ENCODE data around the gene AEN. TPM values are rescaled to one million over a fixed set of nuclear protein-coding genes. Genes with fewer than 3 reads are reported as not detected.

The AEN gene
- total RNA-seq, 6 donors from 2014 or later, result 7.5 to 37.6 (median 18.4) TPM

DNA sequence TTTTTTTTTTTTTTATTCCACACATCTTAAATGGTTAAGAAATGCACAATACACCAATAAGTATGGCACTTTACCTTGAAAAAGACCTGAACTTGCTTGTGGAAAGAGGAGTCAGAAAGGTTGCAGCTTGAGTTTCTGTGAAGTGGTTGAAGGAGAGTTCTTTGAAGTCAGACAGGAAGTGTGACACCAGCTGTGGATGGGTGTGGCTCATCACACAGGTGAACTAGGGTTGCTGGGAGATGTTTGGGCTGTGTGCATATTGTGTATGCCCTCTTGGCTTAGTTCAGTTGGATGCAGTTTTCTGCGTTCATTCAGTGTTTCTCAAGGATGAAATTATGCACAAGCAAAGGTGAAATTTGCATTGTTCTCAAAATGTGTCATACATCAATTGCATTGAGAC, 6.3 kb downstream of the AEN start:
- no peak for ATAC-seq (ENCODE audit: low FRiP score in 2 of 2)
- Histone ChIP-seq H3K27me3 (no peaks in the 10 kb centered on the region), H3K9me3 (no peaks in the 10 kb centered on the region), H3K4me1 (peaks cover 29 to 70% (median 50%) of the 10 kb centered on the region in 4 donors), H3K36me3 (peaks cover 0 to 52% (median 18%) of the 10 kb centered on the region in 4 donors), H3K4me3 (no peak overlapping the region), H3K27ac (no peak overlapping the region)
- DNase-seq, result no peak
- 94 to 96% methylated on average over 1 of the region's 1 CpG for WGBS, 2 donors
- TF ChIP-seq EP300 (IDR thresholded peaks at IDR 0.05) (no peak), POLR2A (IDR thresholded peaks at IDR 0.05) (no peak), POLR2AphosphoS5 (IDR thresholded peaks at IDR 0.05) (no peak)
- TF ChIP-seq, protein P1, sequence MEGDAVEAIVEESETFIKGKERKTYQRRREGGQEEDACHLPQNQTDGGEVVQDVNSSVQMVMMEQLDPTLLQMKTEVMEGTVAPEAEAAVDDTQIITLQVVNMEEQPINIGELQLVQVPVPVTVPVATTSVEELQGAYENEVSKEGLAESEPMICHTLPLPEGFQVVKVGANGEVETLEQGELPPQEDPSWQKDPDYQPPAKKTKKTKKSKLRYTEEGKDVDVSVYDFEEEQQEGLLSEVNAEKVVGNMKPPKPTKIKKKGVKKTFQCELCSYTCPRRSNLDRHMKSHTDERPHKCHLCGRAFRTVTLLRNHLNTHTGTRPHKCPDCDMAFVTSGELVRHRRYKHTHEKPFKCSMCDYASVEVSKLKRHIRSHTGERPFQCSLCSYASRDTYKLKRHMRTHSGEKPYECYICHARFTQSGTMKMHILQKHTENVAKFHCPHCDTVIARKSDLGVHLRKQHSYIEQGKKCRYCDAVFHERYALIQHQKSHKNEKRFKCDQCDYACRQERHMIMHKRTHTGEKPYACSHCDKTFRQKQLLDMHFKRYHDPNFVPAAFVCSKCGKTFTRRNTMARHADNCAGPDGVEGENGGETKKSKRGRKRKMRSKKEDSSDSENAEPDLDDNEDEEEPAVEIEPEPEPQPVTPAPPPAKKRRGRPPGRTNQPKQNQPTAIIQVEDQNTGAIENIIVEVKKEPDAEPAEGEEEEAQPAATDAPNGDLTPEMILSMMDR (IDR thresholded peaks at IDR 0.05), result no peak

DNA sequence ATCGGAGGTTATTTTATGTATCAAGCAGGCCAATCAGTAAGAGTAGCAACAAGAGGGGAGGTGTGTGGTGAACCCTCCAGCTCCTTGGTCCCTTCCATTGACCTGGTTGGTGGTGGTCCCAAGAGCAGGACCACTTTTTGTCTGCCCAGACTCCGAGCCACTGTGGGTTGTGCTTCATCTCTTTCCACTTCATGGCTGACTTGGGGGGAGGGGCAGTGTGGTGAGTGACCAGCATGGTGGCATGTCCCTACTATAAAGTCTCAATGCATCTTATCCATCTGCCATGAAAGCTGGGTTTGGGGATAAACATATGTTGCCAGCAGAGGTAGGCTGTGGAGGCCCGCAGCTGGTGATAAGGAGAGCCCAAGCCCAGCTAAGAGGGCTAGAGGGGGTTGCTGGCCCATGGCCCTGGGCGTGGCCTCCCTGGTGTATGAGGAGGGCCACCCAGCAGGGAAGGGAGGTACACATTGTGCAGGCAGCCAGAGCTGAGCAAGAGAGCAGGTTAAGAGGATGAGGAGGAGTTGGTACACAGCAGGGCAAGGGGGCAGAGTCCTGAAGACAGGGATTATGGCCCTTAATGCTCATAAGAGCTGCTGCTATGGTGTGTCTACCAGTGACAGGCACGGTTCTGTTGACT, 7.0 kb downstream of the AEN start:
- 89 to 92% methylated on average over 5 of the region's 5 CpGs for WGBS, 2 donors
- peaks cover 24 to 63% (median 43%) of the 10 kb centered on the region in 4 donors for H3K4me1 ChIP-seq

DNA sequence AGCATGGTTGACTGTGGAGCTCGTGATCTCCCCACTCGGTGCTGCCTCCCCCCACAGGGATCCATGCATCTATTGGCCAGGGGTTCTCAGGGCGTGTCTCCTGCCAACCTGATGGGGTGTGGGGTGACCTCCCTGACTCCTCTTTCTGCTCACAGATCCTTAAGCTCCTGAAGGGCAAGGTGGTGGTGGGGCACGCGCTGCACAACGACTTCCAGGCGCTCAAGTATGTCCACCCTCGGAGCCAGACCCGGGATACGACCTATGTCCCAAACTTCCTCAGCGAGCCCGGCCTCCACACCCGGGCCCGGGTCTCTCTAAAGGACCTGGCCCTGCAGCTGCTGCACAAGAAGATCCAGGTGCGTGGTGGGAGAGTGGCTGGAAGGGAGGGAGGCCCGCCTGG, 7.9 kb downstream of the AEN start:
- H3K27ac ChIP-seq, result peak overlapping the region in 1 of 4 donors; percentile 81
- peaks cover 18 to 56% (median 39%) of the 10 kb centered on the region in 4 donors for H3K4me1 ChIP-seq
- H3K36me3 ChIP-seq, result peaks cover 0 to 55% (median 18%) of the 10 kb centered on the region in 4 donors
- ATAC-seq (ENCODE audit: low FRiP score in 2 of 2), result no peak
- H3K9me3 ChIP-seq, result no peaks in the 10 kb centered on the region
- H3K4me3 ChIP-seq, result no peak overlapping the region
- DNase-seq, result peak; percentile 16 to 67
- H3K27me3 ChIP-seq, result no peaks in the 10 kb centered on the region
- no peak for TF ChIP-seq EP300 (IDR thresholded peaks at IDR 0.05)
- 87 to 97% methylated on average over 14 to 16 of the region's 16 CpGs for WGBS, 2 donors

More for the DNA sequence above, 7.0 kb downstream of the AEN start:
- Histone ChIP-seq H3K27ac (peak overlapping the region in 1 of 4 donors; percentile 15), H3K36me3 (peaks cover 0 to 54% (median 18%) of the 10 kb centered on the region in 4 donors), H3K9me3 (no peaks in the 10 kb centered on the region), H3K4me3 (no peak overlapping the region), H3K27me3 (no peaks in the 10 kb centered on the region)
- ATAC-seq (ENCODE audit: low FRiP score in 2 of 2) (no peak), DNase-seq (no peak)
- no peak for TF ChIP-seq POLR2AphosphoS5 (IDR thresholded peaks at IDR 0.05)
- TF ChIP-seq POLR2A (IDR thresholded peaks at IDR 0.05), result no peak
- TF ChIP-seq, protein P1 (IDR thresholded peaks at IDR 0.05), result no peak
- no peak for TF ChIP-seq EP300 (IDR thresholded peaks at IDR 0.05)

DNA sequence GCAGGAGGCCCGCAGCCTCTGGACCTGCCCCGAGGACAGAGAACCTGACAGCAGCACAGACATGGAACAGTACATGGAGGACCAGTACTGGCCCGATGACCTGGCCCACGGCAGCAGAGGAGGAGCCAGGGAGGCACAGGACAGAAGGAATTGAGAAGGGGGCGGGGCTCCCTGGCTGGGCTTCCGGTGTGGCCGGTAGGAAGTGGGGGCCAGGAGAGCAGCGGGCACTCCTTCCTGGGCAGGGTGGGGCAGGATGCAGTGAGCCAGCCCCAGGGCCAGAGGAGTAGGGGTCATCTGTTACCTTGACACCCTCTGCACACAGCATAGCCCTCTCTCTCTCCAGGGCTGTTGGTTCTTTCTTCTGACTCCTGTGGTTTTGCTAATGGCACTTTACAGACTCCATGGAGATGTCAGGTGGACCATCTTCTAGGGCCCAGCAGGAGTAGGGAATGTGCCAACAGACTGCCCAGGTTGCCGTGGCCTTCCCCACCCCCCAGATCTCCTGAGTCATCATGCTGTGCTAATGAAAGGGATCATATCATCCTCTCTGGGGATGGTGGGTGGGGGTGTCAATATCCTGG, 9.1 kb downstream of the AEN start:
- TF ChIP-seq, protein P1 (IDR thresholded peaks at IDR 0.05), result no peak
- TF ChIP-seq EP300 (IDR thresholded peaks at IDR 0.05) (no peak), POLR2A (IDR thresholded peaks at IDR 0.05) (no peak), POLR2AphosphoS5 (IDR thresholded peaks at IDR 0.05) (peak; percentile 53 to 68)
- Histone ChIP-seq H3K4me3 (no peak overlapping the region), H3K9me3 (no peaks in the 10 kb centered on the region), H3K36me3 (peaks cover 0 to 55% (median 18%) of the 10 kb centered on the region in 4 donors), H3K4me1 (peaks cover 15 to 53% (median 29%) of the 10 kb centered on the region in 4 donors), H3K27ac (peak overlapping the region; percentile 46 to 86 (median 80)), H3K27me3 (no peaks in the 10 kb centered on the region)
- ATAC-seq (ENCODE audit: low FRiP score in 2 of 2), result peak; percentile 18 to 72
- WGBS, 2 donors, result 21 to 41% methylated on average over 6 to 9 of the region's 9 CpGs
- peak; percentile 65 to 70 for DNase-seq

DNA sequence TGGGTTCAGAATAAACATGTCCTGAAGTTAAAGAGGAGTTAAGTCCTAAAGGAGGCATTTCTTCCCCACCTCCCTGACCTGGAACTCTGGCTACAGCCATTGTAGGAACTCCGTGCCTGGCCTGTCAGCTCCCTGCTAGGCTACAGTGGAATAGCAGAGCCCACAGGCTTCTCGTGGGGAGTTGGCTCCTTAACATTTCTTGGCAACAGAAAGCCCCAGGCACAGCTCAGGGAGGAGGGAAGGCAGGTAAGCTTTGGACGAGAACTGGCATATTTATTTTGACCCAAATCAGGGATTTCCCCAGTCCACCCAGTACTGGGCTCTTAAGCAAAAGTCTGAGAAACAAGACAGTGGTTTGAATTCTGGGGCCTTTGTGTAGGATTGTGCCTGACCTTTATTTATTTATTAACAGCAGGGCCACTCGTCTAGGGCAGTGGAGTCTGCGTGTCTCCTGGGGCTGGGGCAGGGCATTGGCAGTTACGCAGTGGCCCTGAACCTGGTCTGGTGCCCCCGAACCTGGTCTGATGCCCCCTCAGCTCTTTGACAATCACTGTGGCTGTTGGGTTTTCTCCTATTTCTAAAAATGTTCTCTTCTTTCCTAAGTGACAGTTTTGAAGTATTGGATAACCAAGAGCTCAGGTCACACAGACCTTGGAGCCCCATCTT, 9.8 kb downstream of the AEN start:
- Histone ChIP-seq H3K27ac (peak overlapping the region; percentile 46 to 86 (median 80)), H3K4me1 (peaks cover 19 to 57% (median 34%) of the 10 kb centered on the region in 4 donors), H3K27me3 (no peaks in the 10 kb centered on the region), H3K36me3 (peaks cover 0 to 55% (median 18%) of the 10 kb centered on the region in 4 donors), H3K9me3 (no peaks in the 10 kb centered on the region), H3K4me3 (no peak overlapping the region)
- WGBS, 2 donors, result 78 to 81% methylated on average over 5 to 7 of the region's 7 CpGs
- no peak for DNase-seq
- ATAC-seq (ENCODE audit: low FRiP score in 2 of 2), result no peak
- TF ChIP-seq POLR2A (IDR thresholded peaks at IDR 0.05), result no peak
- no peak for TF ChIP-seq POLR2AphosphoS5 (IDR thresholded peaks at IDR 0.05)
- TF ChIP-seq, protein P1 (IDR thresholded peaks at IDR 0.05), result no peak
- TF ChIP-seq EP300 (IDR thresholded peaks at IDR 0.05), result no peak
